ENCODE results near the gene NUDT8. TPM values are rescaled to one million over a fixed set of nuclear protein-coding genes. Genes with fewer than 3 reads are reported as not detected.
"Not testable (repeated sequence)": the region's sequence is repeated elsewhere in the genome, so short reads cannot be mapped to it uniquely, and the experiment has no call there.

NUDT8 gene
- total RNA-seq, 4 donors from 2014 or later: 3.5 to 7.6 TPM; not detected in 2

GRCh38 chr11:67639438-67639859 is 9.7 kb upstream of the NUDT8 start, which contains the start of gene TBX10:
TSS of gene TBX10 (minus strand) at chr11:67639763. CDS start at chr11:67639472, 291 bp downstream.
- intact Hi-C loops (cut with DNase I; ENCODE audit: low total_unique reads): no loop called here

GRCh38 chr11:67638535-67639437 is 9.0 kb upstream of the NUDT8 start:
- intact Hi-C loops (cut with DNase I; ENCODE audit: low total_unique reads): no loop called here
- no peak overlapping the region for H3K4me3 ChIP-seq
- H3K9me3 ChIP-seq: no peaks in the 10 kb centered on the region
- DNase-seq: no peak
- no peaks in the 10 kb centered on the region for H3K36me3 ChIP-seq
- no peak overlapping the region for H3K27ac ChIP-seq
- TF ChIP-seq CTCF (IDR thresholded peaks at IDR 0.05) (no peak), POLR2A (IDR thresholded peaks at IDR 0.05) (no peak)
- H3K4me1 ChIP-seq: no peaks in the 10 kb centered on the region
- no peaks in the 10 kb centered on the region for H3K27me3 ChIP-seq

More at GRCh38 chr11:67639438-67639859, 9.7 kb upstream of the NUDT8 start, which contains the start of gene TBX10:
- Histone ChIP-seq H3K27ac (no peak within 1 kb of the TSS), H3K36me3 (no peaks in the 10 kb centered on the region), H3K9me3 (no peaks in the 10 kb centered on the region), H3K4me3 (no peak within 1 kb of the TSS), H3K4me1 (no peaks in the 10 kb centered on the region), H3K27me3 (no peaks in the 10 kb centered on the region)
- no peak for DNase-seq
- no peak for TF ChIP-seq POLR2A (IDR thresholded peaks at IDR 0.05)
- TF ChIP-seq CTCF (IDR thresholded peaks at IDR 0.05): no peak

- H3K4me3 ChIP-seq; H3K4me1 ChIP-seq; H3K9me3 ChIP-seq; H3K27me3 ChIP-seq; DNase-seq; H3K36me3 ChIP-seq; H3K27ac ChIP-seq; intact Hi-C loops (cut with DNase I; ENCODE audit: low total_unique reads): not testable (repeated sequence)
These were observed 7.7 kb upstream of the NUDT8 start for GRCh38 chr11:67637441-67637840.

GRCh38 chr11:67636962-67637361 is 7.2 kb upstream of the NUDT8 start:
- no peaks in the 10 kb centered on the region for H3K4me1 ChIP-seq
- H3K4me3 ChIP-seq: no peak overlapping the region
- no peaks in the 10 kb centered on the region for H3K9me3 ChIP-seq
- no peak for TF ChIP-seq CTCF (IDR thresholded peaks at IDR 0.05)
- TF ChIP-seq POLR2A (IDR thresholded peaks at IDR 0.05): no peak
- DNase-seq: no peak
- intact Hi-C loops (cut with DNase I; ENCODE audit: low total_unique reads): no loop called here
- no peaks in the 10 kb centered on the region for H3K36me3 ChIP-seq
- no peak overlapping the region for H3K27ac ChIP-seq
- no peaks in the 10 kb centered on the region for H3K27me3 ChIP-seq

- no peak overlapping the region for H3K27ac ChIP-seq
- intact Hi-C loops (cut with DNase I; ENCODE audit: low total_unique reads): no loop called here
- TF ChIP-seq POLR2A (IDR thresholded peaks at IDR 0.05): no peak
- no peak for TF ChIP-seq CTCF (IDR thresholded peaks at IDR 0.05)
- peaks cover 0 to 5% of the 10 kb centered on the region in 2 donors for H3K4me1 ChIP-seq
- H3K9me3 ChIP-seq: no peaks in the 10 kb centered on the region
- no peaks in the 10 kb centered on the region for H3K27me3 ChIP-seq
- no peak for DNase-seq
- H3K4me3 ChIP-seq: no peak overlapping the region
- no peaks in the 10 kb centered on the region for H3K36me3 ChIP-seq
These were observed 5.4 kb upstream of the NUDT8 start for GRCh38 chr11:67635231-67635521.
